Adrenal gland (tissue), 12 donors: ENCODE results near the gene MOSPD2. TPM values are rescaled to one million over a fixed set of nuclear protein-coding genes. Genes with fewer than 3 reads are reported as not detected.

Experiments
- DNase-seq, 7 donors: peaks; one replicate each; pipeline ENCODE4 v3.0.0-alpha.2; 2019 to 2020
- H3K27ac ChIP-seq, 5 donors: fragments of 200-600 bp; sonication (generic) in 4 of 5; 1 replicate in 3 of 5; 2 replicates in 2 of 5; pipeline versions ENCODE4 v1.5.1 to v1.8.0; 2016 to 2020; ENCODE audit warnings: mild to moderate bottlenecking in 1 of 5
- H3K27me3 ChIP-seq: fragments of 200-600 bp; 2 replicates; pipeline ENCODE4 v1.8.0; 2021
- H3K36me3 ChIP-seq, 2 donors: fragments of 200-600 bp; replicated peaks in 1 of 2; 1 replicate in 1 of 2; 2 replicates in 1 of 2; pipeline versions ENCODE4 v1.5.1 to v1.8.0; 2018 to 2022
- H3K4me1 ChIP-seq, 2 donors: fragments of 200-600 bp; replicated peaks in 1 of 2; 1 replicate in 1 of 2; 2 replicates in 1 of 2; pipeline versions ENCODE4 v1.5.1 to v1.8.0; 2018 to 2021
- H3K4me3 ChIP-seq, 4 donors: fragments of 200-600 bp; sonication (generic) in 3 of 4; one replicate each; pipeline ENCODE4 v1.5.1; 2016 to 2018
- H3K9me3 ChIP-seq, 3 donors: fragments of 200-600 bp; sonication (generic) in 1 of 3; replicated peaks in 1 of 3; 1 replicate in 2 of 3; 2 replicates in 1 of 3; pipeline versions ENCODE4 v1.5.1 to v1.8.0; 2016 to 2021
- CTCF ChIP-seq, 6 experiments: fragments of 450-650 bp in 4 of 6; fragments of 200-600 bp in 2 of 6; sonication (generic) in 1 of 6; IDR thresholded peaks; 1 replicate in 5 of 6; 2 replicates in 1 of 6; pipeline versions ENCODE4 v1.5.1 to v1.8.0; 2016 to 2021; ENCODE audit warnings: antibody characterized with exemption in 6 of 6, mild to moderate bottlenecking in 2 of 6, moderate library complexity in 1 of 6
- POLR2A ChIP-seq, 2 donors: fragments of 450-650 bp; IDR thresholded peaks; one replicate each; pipeline ENCODE4 v1.6.1; 2017; ENCODE audit warnings: antibody characterized with exemption in 2 of 2, mild to moderate bottlenecking in 2 of 2, moderate library complexity in 1 of 2
- WGBS, 4 donors: extraction: QIAGEN DNeasy Blood & Tissue Kit in 2 of 4; methylation state at CpG; one replicate each; pipeline versions ENCODE4 v1.1.5 to v1.1.7; 2013 to 2017; 5-methylcytosine and 5-hydroxymethylcytosine counted together
- intact Hi-C, 2 donors: fragments of 100-400 bp; cut with DNase I; formaldehyde crosslinking; loops; one replicate each; pipeline versions ENCODE4 v1.14.1 to v1.15.0; 2022 to 2023
- polyA plus RNA-seq, 3 donors: library from polyadenylated mRNA; stranded (reverse); fragments of 200-250 nt in 2 of 3; fragments of 350-450 nt in 1 of 3; fragmentation: Illumina TruSeq in 1 of 3; extraction: RNeasy Lipid Tissue Mini Kit (QIAGEN cat#74804) in 1 of 3; gene quantifications; one replicate each; pipeline ENCODE4 v1.2.3, GENCODE V29; 2013 to 2014
- total RNA-seq, 9 donors: library from RNA; depleted of rRNA in 4 of 9; stranded (reverse); fragments of >200 nt in 4 of 9; fragments of 120-200 nt in 1 of 9; fragmentation: NEBNext Ultra II Directional in 1 of 9; extraction: Animal tissue kit (Norgen Biotek cat#: 25700) in 1 of 9; gene quantifications; one replicate each; pipeline versions ENCODE4 v1.1.0 to v1.2.4, GENCODE V29; 2013 to 2023
- donor health status: healthy with polysubstance abuse.
- donor health status: Bipolar disorder and iron deficiency.
- donor health status: DM: yes; HTN: yes; CAD: no.
- donor health status: DM: no; HTN: no; CAD: no.
- donor health status: DM: no; HTN: no; CAD: no.
- donor health status: DM: yes; HTN: yes; CAD: no.

The MOSPD2 gene
- total and polyA plus RNA-seq, 12 donors = 2.8 to 29.0 (median 12.4) TPM

DNA sequence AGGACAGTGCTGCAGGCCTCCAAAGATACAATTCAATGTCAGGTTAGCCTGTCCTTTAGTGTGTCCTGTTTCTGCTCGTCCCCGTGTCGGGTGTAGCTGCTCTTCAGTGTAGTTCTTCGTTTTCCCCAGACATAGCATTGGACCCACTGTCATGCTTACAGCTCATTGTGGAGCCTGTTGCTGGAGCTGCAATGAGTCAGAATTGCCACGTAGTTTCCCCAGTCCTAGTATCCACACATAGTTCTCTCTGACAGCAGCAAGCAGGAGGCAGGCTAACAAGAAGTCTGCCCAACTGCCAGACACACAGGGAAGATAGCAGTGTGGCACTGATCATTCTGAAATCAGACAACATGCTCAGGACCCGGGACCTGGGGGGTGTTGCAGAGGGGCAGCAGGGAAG lies 49.2 kb downstream of the MOSPD2 start:
- H3K36me3 ChIP-seq = no peaks in the 10 kb centered on the region
- intact Hi-C loops = no loop called here
- H3K4me1 ChIP-seq = no peaks in the 10 kb centered on the region
- H3K9me3 ChIP-seq = no peaks in the 10 kb centered on the region
- TF ChIP-seq POLR2A (IDR thresholded peaks at IDR 0.05) (no peak), CTCF (IDR thresholded peaks at IDR 0.05) (no peak)
- H3K27ac ChIP-seq = no peak overlapping the region
- H3K4me3 ChIP-seq = no peak overlapping the region
- 69 to 89% (median 81%) methylated on average over 6 of the region's 6 CpGs for WGBS, 4 donors
- no peaks in the 10 kb centered on the region for H3K27me3 ChIP-seq
- peak in 1 of 7 donors; percentile 14 for DNase-seq

DNA sequence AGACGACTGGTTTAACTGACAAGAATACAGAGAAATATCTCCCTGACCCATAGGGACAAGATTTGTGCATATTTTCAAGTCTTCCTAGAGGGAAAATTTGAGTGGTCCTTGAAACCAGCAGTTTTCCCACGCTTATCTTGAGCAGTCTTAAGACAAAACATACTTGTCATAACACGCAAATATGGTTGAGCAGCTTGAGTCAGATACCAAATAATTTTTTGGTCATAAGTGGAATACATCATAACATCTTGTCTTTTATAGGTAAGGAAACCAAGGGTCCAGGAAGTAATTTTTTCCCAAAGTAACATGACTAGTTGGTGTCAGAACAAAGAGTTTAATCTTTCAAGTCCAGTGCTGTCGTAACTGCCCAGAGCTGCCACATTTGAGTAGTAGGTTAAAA lies 50.5 kb downstream of the MOSPD2 start:
- TF ChIP-seq CTCF (IDR thresholded peaks at IDR 0.05) (no peak), POLR2A (IDR thresholded peaks at IDR 0.05) (no peak)

DNA sequence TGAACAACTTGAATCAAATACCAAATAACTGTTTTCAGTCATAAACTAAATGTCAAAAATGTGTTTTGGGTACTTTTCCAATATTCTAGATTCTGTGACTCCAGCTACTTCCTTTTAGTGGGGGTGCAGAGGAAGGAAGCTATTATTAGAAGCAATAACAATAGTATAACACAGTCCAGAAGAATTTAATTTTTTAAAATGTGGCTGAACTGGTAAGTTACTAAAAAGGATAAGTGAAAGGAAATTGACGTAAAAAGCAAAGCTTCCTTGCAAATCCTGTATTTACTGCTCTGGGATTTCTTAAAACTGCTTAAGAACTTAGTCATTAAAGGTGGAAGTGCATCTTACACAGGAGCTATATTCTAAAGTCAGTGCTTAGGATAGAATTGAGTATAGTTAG lies 53.2 kb downstream of the MOSPD2 start:
- TF ChIP-seq CTCF (IDR thresholded peaks at IDR 0.05) (no peak), POLR2A (IDR thresholded peaks at IDR 0.05) (no peak)
- peaks cover 5% of the 10 kb centered on the region for H3K27me3 ChIP-seq
- H3K4me3 ChIP-seq = no peak overlapping the region
- no peak overlapping the region for H3K27ac ChIP-seq
- no peaks in the 10 kb centered on the region for H3K4me1 ChIP-seq
- 47 to 57% (median 52%) methylated on average over 1 of the region's 1 CpG for WGBS, 4 donors
- intact Hi-C loops = no loop called here
- H3K9me3 ChIP-seq = no peaks in the 10 kb centered on the region
- no peak for DNase-seq
- H3K36me3 ChIP-seq = no peaks in the 10 kb centered on the region

More for the DNA sequence above, 50.5 kb downstream of the MOSPD2 start:
- WGBS, 4 donors = 78 to 95% (median 85%) methylated on average over 4 of the region's 4 CpGs
- DNase-seq = no peak
- intact Hi-C loops = no loop called here
- H3K27ac ChIP-seq = no peak overlapping the region
- H3K4me3 ChIP-seq = no peak overlapping the region
- no peaks in the 10 kb centered on the region for H3K4me1 ChIP-seq
- H3K36me3 ChIP-seq = no peaks in the 10 kb centered on the region
- no peaks in the 10 kb centered on the region for H3K27me3 ChIP-seq
- H3K9me3 ChIP-seq = no peaks in the 10 kb centered on the region

GRCh38 chrX:14927401-14927800 lies 54.2 kb downstream of the MOSPD2 start:
- Histone ChIP-seq H3K4me3 (no peak overlapping the region), H3K36me3 (no peaks in the 10 kb centered on the region), H3K27ac (no peak overlapping the region), H3K4me1 (no peaks in the 10 kb centered on the region), H3K9me3 (no peaks in the 10 kb centered on the region), H3K27me3 (peaks cover 5% of the 10 kb centered on the region)
- no peak for TF ChIP-seq CTCF (IDR thresholded peaks at IDR 0.05)
- no peak for TF ChIP-seq POLR2A (IDR thresholded peaks at IDR 0.05)
- no peak for DNase-seq
- 55 to 75% (median 60%) methylated on average over 5 of the region's 5 CpGs for WGBS, 4 donors
- intact Hi-C loops = no loop called here
